ENCODE measurements around the gene AP1S1. TPM values are rescaled to one million over a fixed set of nuclear protein-coding genes. Genes with fewer than 3 reads are reported as not detected.

AP1S1 gene
- total and polyA plus RNA-seq, 2 donors (not counting 1 experiment from before 2014, with no cell fraction given) = 10.3 to 16.3 TPM

DNA sequence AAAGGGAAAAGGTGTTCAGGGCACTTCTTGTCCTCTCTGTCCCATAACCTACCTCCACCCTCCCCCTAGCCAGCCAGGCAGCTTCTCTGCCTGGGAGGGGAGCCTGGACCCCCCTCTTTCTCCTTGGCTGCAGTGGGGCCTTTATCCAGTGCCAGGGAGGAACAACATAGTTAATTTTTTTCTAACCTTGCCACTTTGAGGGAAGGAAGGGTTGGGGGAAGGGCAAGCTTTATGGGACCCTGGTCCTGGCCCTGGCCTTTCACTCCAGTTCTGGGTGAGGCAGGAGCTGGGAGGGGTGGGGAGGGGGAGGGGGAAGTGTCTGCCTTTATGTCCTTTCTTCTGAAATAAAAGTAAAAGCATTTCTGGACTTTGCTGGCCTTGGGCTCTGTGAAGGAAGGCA lies 6.6 kb downstream of the AP1S1 start:
- Mint-ChIP-seq H3K27me3 (peaks cover 16% of the 10 kb centered on the region), H3K4me3 (peak overlapping the region; percentile 34), H3K9me3 (ENCODE audit: insufficient read depth) (no peaks in the 10 kb centered on the region), H3K4me1 (peaks cover 22% of the 10 kb centered on the region), H3K27ac (no peak overlapping the region)
- peaks cover 0 to 3% of the 10 kb centered on the region in 2 experiments for H3K36me3 ChIP-seq (replicated peaks in 1 of 2; ENCODE audit: control extremely low read depth in 1 of 2, control insufficient read depth in 1 of 2, extremely low read depth in 1 of 2, insufficient read depth in 2 of 2, low read length in 1 of 2)
- H2AFZ ChIP-seq (ENCODE audit: insufficient read depth, low read depth, low read length, poor library complexity, severe bottlenecking) = no peak overlapping the region
- ChIA-PET CTCF (interaction anchor here (0.7 to 2.3 kb wide), 2 partner anchors 17 to 1996 kb away, joined by 3 to 14 read pairs; no protein-coding TSS in a partner anchor), POLR2A (no interaction called here)
- H3K4me3 ChIP-seq (ENCODE audit: control extremely low read depth in 1 of 5, extremely low read depth in 1 of 5, insufficient read depth in 1 of 5, low read depth in 2 of 5, low read length in 4 of 5) = no peak overlapping the region
- TF ChIP-seq, protein P1, sequence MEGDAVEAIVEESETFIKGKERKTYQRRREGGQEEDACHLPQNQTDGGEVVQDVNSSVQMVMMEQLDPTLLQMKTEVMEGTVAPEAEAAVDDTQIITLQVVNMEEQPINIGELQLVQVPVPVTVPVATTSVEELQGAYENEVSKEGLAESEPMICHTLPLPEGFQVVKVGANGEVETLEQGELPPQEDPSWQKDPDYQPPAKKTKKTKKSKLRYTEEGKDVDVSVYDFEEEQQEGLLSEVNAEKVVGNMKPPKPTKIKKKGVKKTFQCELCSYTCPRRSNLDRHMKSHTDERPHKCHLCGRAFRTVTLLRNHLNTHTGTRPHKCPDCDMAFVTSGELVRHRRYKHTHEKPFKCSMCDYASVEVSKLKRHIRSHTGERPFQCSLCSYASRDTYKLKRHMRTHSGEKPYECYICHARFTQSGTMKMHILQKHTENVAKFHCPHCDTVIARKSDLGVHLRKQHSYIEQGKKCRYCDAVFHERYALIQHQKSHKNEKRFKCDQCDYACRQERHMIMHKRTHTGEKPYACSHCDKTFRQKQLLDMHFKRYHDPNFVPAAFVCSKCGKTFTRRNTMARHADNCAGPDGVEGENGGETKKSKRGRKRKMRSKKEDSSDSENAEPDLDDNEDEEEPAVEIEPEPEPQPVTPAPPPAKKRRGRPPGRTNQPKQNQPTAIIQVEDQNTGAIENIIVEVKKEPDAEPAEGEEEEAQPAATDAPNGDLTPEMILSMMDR (IDR thresholded peaks at IDR 0.05) = no peak
- no peak for TF ChIP-seq EZH2 (IDR thresholded peaks at IDR 0.05; ENCODE audit: borderline replicate concordance, insufficient read depth, low read depth, low read length, poor library complexity, severe bottlenecking)
- DNase-seq (no peak), ATAC-seq (ENCODE audit: low read depth) (no peak)
- H3K9ac ChIP-seq (ENCODE audit: low read length) = no peak overlapping the region
- H4K20me1 ChIP-seq (ENCODE audit: control insufficient read depth, insufficient read depth, low read length, poor library complexity, severe bottlenecking) = peaks cover 16% of the 10 kb centered on the region
- peaks cover 0 to 37% (median 19%) of the 10 kb centered on the region in 4 experiments for H3K27me3 ChIP-seq (replicated peaks in 1 of 4; ENCODE audit: control extremely low read depth in 1 of 4, control insufficient read depth in 3 of 4, insufficient read depth in 4 of 4, low read length in 3 of 4)
- H3K4me2 ChIP-seq (replicated peaks; ENCODE audit: low read depth, low read length, poor library complexity, severe bottlenecking) = no peak overlapping the region
- H3K79me2 ChIP-seq (ENCODE audit: control insufficient read depth, insufficient read depth, low read length) = no peaks in the 10 kb centered on the region
- intact Hi-C loops (cut with micrococcal nuclease) = no loop called here
- no peak overlapping the region for H3K27ac ChIP-seq (ENCODE audit: low read length in 2 of 2)
- H3K9me3 ChIP-seq (ENCODE audit: control extremely low read depth in 1 of 3, control insufficient read depth in 2 of 3, insufficient read depth in 1 of 3, low read length in 2 of 3) = peaks cover 0 to 21% (median 3%) of the 10 kb centered on the region in 3 donors
- peaks cover 30 to 33% of the 10 kb centered on the region in 2 donors for H3K4me1 ChIP-seq (ENCODE audit: control insufficient read depth in 2 of 2, insufficient read depth in 2 of 2, low read length in 2 of 2)

DNA sequence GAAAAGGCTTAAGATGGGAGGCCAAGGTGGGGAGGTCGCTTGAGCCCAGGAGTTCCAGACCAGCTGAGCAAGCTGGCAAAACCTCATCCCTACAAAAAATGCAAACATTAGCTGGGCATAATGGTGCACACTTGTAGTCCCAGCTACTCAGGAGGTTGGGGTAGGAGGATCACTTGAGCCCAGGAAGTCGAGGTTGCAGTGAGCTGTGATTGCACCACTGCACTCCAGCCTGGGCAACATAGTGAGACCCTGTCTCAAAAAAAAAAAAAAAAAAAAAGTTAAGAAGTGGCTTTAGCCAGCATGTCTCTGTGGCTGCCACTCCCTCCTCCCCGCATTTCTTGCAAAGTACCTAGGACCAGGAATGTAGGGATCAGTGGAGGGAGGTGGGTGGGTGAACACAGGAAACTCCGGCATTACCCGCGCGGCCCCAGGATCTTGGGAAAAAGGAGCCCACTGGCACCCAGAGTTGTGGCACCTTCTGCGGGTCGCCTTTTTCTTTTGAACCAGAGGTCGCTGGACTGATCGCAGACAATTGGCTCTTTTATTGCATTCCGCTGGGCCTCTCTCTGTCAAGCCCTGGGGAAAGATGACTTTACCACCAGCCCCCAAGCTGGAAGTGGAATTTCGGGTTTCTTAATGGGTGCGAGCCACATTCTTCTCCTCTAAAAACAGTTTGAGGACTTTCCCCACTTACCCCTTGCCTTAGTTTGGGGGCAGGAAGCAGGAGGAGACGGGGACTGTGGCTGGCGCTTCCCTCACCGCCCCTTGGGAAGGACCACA lies 7.6 kb downstream of the AP1S1 start:
- Histone ChIP-seq H3K27ac (ENCODE audit: low read length in 2 of 2) (no peak overlapping the region), H3K36me3 (replicated peaks in 1 of 2; ENCODE audit: control extremely low read depth in 1 of 2, control insufficient read depth in 1 of 2, extremely low read depth in 1 of 2, insufficient read depth in 2 of 2, low read length in 1 of 2) (peaks cover 0 to 3% of the 10 kb centered on the region in 2 experiments), H3K4me1 (ENCODE audit: control insufficient read depth in 2 of 2, insufficient read depth in 2 of 2, low read length in 2 of 2) (peaks cover 38 to 41% of the 10 kb centered on the region in 2 donors), H2AFZ (ENCODE audit: insufficient read depth, low read depth, low read length, poor library complexity, severe bottlenecking) (no peak overlapping the region), H3K79me2 (ENCODE audit: control insufficient read depth, insufficient read depth, low read length) (no peaks in the 10 kb centered on the region), H3K4me2 (replicated peaks; ENCODE audit: low read depth, low read length, poor library complexity, severe bottlenecking) (peak overlapping the region; percentile 99), H3K9me3 (ENCODE audit: control extremely low read depth in 1 of 3, control insufficient read depth in 2 of 3, insufficient read depth in 1 of 3, low read length in 2 of 3) (peaks cover 0 to 25% (median 3%) of the 10 kb centered on the region in 3 donors), H4K20me1 (ENCODE audit: control insufficient read depth, insufficient read depth, low read length, poor library complexity, severe bottlenecking) (peaks cover 20% of the 10 kb centered on the region), H3K4me3 (ENCODE audit: control extremely low read depth in 1 of 5, extremely low read depth in 1 of 5, insufficient read depth in 1 of 5, low read depth in 2 of 5, low read length in 4 of 5) (peak overlapping the region in 1 of 5 experiments; percentile 60), H3K27me3 (replicated peaks in 1 of 4; ENCODE audit: control extremely low read depth in 1 of 4, control insufficient read depth in 3 of 4, insufficient read depth in 4 of 4, low read length in 3 of 4) (peaks cover 0 to 45% (median 22%) of the 10 kb centered on the region in 4 experiments), H3K9ac (ENCODE audit: low read length) (no peak overlapping the region)
- H3K4me1 Mint-ChIP-seq = peaks cover 24% of the 10 kb centered on the region
- peak overlapping the region; percentile 54 for H3K27ac Mint-ChIP-seq
- intact Hi-C loops (cut with micrococcal nuclease) = no loop called here
- peak overlapping the region; percentile 83 for H3K4me3 Mint-ChIP-seq
- TF ChIP-seq EZH2 (IDR thresholded peaks at IDR 0.05; ENCODE audit: borderline replicate concordance, insufficient read depth, low read depth, low read length, poor library complexity, severe bottlenecking) = no peak
- TF ChIP-seq, protein P1 (IDR thresholded peaks at IDR 0.05) = no peak
- CTCF ChIA-PET = interaction anchor here (2.3 kb wide), 1 partner anchor 18 kb away, joined by 14 read pairs; no protein-coding TSS in a partner anchor
- H3K27me3 Mint-ChIP-seq = peaks cover 21% of the 10 kb centered on the region
- POLR2A ChIA-PET = no interaction called here
- WGBS (ENCODE audit: insufficient coverage) = 96% methylated on average over 6 of the region's 17 CpGs
- ATAC-seq (ENCODE audit: low read depth) (no peak), DNase-seq (no peak)
- H3K9me3 Mint-ChIP-seq (ENCODE audit: insufficient read depth) = no peaks in the 10 kb centered on the region
